T-helper 2 cell treated with Interferon-gamma antibody and Interleukin-4, amounts not matched to agents 100 ng/mL and 5 ng/mL, for 36 hours (primary cell): ENCODE results near the gene TAS2R30. TPM values are rescaled to one million over a fixed set of nuclear protein-coding genes. Genes with fewer than 3 reads are reported as not detected.

ENCODE experiments used
- intact Hi-C: fragments of 100-400 bp; cut with micrococcal nuclease; formaldehyde crosslinking; loops from one replicate; pipeline ENCODE4 v1.15.1; 2023
- total RNA-seq: library from RNA; stranded (reverse); gene quantifications from 2 replicates; pipeline ENCODE4 v1.2.3, GENCODE V29; 2022

TAS2R30 gene, protein sequence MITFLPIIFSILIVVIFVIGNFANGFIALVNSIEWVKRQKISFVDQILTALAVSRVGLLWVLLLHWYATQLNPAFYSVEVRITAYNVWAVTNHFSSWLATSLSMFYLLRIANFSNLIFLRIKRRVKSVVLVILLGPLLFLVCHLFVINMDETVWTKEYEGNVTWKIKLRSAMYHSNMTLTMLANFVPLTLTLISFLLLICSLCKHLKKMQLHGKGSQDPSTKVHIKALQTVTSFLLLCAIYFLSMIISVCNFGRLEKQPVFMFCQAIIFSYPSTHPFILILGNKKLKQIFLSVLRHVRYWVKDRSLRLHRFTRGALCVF
- 3.7 and 3.8 TPM in 2 replicates for total RNA-seq

DNA sequence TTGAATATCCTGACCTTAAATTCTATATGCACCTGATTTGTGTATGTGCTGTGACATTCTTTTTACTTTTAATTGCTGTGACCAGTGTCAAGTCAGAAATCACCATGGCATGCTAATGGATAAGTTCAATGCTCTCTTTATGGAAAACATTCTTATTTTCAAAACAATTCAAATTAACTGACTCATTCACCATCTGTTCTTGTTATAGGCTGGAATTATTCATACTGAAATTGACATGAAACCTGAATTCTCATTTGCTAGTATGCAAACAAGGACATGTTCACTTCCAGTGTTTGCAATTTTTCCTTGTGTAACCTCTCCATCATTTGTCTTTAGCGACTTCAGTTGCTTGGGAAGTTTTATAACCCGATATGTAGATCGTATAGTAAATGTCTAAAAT is at the start of gene TAS2R30:
TSS of gene TAS2R30 (minus strand) at position 340 of the 400 bp plus-strand sequence. CDS start 400 bp downstream, outside the sequence.
- intact Hi-C loops, result no loop called here

GRCh38 chr12:11183011-11183410 is 48.6 kb upstream of the TAS2R30 start:
- intact Hi-C loops, result no loop called here

- intact Hi-C loops, result no loop called here
These were observed 48.1 kb upstream of the TAS2R30 start for GRCh38 chr12:11182529-11182928.

- intact Hi-C loops, result no loop called here
These were observed 43.8 kb upstream of the TAS2R30 start for GRCh38 chr12:11178250-11178649.

DNA sequence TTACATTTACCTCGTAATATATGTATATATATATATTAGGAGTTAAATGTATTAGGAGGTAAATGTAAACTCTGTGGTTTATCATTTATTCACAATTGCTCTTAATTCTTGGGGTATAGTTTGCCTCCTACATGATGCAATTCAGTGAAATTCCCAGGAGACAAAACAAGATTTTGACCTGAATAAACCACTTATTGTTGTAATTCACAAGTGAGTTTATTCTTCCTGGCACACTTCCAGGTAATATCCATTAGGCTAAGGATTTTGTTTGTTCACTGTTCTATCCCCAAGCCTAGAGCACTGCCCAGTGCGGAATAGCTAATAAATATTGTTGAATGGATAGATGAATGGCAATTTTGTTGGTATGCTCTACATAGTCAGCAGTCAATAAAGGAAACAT is 39.6 kb upstream of the TAS2R30 start:
- intact Hi-C loops, result loop anchor here (5.0 kb wide), 3 partner anchors 313 to 962 kb away; partner anchors contain the start of gene GABARAPL1

DNA sequence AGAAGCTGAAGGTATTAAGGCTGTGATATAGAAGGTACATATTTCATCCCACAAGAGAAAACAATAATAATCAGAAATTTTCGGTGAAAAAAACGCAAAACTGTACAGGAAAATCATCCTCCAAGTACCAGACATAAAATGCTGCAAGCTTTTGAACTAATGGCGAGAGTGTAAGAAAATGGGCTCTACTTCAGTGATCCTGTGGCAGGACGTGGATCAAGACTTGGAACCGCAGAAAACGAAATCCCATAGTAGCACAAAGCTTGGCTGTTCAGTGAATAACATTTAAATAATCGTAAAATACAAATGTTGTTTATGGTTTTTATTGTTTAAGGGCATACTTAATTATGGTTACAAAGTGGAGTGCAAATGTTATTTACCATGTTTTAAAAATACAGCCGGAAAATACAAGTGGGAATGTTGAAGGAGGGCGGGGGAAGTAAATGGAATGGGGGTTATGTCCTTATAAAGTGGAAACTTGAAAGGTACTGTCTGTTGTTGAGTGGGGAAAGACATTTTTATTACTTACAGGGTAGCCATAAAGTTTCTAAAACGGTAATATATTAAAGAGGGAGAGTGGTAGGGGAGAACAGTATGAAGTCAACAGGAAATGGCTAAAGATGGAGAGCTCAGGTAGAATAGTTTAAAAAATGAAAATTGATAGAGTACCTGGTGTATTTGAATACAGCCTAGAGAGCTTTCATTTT is 37.7 kb upstream of the TAS2R30 start:
- intact Hi-C loops, result loop anchor here (1.0 to 5.0 kb wide), 7 partner anchors 190 to 960 kb away; partner anchors contain the start of genes GABARAPL1, MAGOHB and PRR4

- intact Hi-C loops, result loop anchor here (1.0 to 5.0 kb wide), 7 partner anchors 189 to 959 kb away; partner anchors contain the start of genes GABARAPL1, MAGOHB and PRR4
These were observed 36.9 kb upstream of the TAS2R30 start, which contains the start of gene SMIM10L1 for GRCh38 chr12:11171145-11171968. Gene SMIM10L1 (plus strand): TSS chr12:11171194. CDS start chr12:11171357, 163 bp downstream.

GRCh38 chr12:11170810-11171144 is 36.3 kb upstream of the TAS2R30 start:
- intact Hi-C loops, result loop anchor here (1.0 to 5.0 kb wide), 7 partner anchors 188 to 958 kb away; partner anchors contain the start of genes GABARAPL1, MAGOHB and PRR4

GRCh38 chr12:11166300-11166699 is 31.9 kb upstream of the TAS2R30 start:
- intact Hi-C loops, result no loop called here

DNA sequence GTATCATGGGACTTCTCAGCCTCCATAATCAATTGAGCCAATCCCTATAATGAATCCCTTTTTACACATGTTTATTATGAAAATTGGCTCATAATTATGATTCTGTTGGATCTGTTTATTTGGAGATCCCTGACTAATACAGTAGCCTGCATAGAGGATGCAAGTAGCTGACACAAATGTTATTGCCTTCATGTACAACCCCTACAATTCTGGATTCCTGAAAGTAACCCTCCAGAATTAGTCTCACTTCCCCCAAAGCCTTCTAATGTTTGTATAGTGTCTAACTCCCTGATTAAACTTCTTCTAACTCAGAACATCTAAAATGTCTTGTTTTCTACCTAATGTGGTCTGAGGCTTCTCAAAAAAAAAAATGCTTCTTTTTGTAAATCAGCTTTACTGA is 29.9 kb upstream of the TAS2R30 start:
- intact Hi-C loops, result no loop called here

GRCh38 chr12:11162502-11162901 is 28.1 kb upstream of the TAS2R30 start:
- intact Hi-C loops, result no loop called here

- intact Hi-C loops, result no loop called here
These were observed 24.5 kb upstream of the TAS2R30 start for GRCh38 chr12:11158885-11159444.

GRCh38 chr12:11154400-11154925 is 20.0 kb upstream of the TAS2R30 start:
- intact Hi-C loops, result no loop called here

GRCh38 chr12:11152725-11153124 is 18.3 kb upstream of the TAS2R30 start:
- intact Hi-C loops, result no loop called here

DNA sequence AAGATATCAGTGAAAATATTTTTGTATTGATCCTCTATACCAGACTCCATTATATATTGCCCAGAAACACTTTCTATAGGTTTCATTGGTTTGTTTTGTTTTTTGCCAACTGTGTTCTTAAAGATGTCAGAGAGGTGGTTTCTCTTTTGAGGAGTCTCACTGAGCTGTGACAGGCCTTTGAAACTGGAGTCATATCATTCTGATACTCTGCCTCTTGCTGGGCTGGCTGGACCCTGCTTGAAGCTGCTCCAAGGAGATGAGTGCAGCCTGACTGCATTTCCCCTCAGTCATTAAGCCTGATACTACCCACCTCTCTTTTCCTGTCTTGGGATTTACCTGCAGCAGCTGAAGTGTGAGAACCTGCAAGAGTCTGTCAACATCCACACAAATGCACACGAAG is 16.4 kb upstream of the TAS2R30 start:
- intact Hi-C loops, result no loop called here

GRCh38 chr12:11147420-11147819 is 13.0 kb upstream of the TAS2R30 start:
- intact Hi-C loops, result no loop called here

DNA sequence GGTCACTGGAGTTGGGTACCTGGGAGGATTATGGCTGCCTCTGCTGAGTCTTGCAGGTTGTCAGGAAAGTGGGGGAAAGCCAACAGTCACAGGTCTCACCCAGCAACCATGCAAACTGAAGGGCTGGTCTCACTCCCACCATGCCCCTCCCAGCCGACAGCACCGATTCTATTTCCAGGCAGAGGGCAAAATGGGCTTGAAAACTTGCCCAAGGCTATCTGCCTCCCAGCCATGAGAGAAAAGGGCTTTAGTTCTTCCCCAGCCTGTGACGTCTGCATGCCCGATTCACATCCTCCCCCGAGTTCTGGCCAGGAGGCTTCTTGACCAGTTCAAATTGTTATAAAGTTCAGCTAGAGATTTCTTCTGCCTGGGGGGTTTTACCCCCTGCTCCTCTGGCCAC is 9.9 kb upstream of the TAS2R30 start:
- intact Hi-C loops, result no loop called here

- intact Hi-C loops, result no loop called here
These were observed 8.9 kb upstream of the TAS2R30 start for GRCh38 chr12:11143352-11143751.

- intact Hi-C loops, result no loop called here
These were observed 1.6 kb upstream of the TAS2R30 start for GRCh38 chr12:11136075-11136474.

- intact Hi-C loops, result no loop called here
These were observed 628 bp downstream of the TAS2R30 start for GRCh38 chr12:11133816-11134215.

- intact Hi-C loops, result no loop called here
These were observed 1.3 kb downstream of the TAS2R30 start for GRCh38 chr12:11133162-11133561.
